ENCODE measurements around the gene INAFM1.

DNA sequence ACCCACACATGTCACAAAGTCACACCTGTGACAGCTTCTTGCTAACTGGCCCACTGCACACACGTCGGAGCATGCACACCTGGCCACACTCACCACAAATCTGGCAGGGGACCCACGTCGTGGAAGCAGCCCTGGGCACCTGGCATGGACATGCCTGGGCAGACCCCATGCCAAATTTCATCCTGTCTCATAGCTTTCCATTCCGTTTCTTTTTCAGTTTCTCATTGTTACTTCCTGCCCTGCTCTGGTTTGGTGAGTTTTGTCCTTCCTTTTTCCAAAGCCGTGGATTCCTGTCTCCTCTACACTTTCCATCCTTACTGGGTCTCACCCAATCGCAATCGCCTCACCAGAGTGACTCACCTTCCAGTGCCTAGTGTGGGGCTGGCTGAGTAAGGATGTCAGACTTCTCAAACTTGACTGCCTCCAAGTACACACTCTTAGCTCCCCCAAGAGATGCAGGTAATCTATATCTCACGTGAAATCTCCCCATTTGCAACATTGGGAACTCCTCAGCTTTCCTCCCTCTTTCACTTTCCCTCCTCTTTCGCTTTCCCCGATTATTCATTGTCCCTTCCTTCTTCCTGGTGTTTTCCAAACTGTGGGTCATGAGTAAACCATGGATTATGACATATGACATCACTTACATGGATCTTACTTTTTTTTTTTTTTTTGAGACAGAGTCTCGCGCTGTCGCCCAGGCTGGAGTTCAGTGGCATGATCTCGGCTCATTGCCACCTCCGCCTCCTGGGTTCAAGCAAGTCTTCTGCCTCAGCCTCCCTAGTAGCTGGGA, 42.1 kb upstream of the INAFM1 start:
- TF ChIP-seq, protein P1, sequence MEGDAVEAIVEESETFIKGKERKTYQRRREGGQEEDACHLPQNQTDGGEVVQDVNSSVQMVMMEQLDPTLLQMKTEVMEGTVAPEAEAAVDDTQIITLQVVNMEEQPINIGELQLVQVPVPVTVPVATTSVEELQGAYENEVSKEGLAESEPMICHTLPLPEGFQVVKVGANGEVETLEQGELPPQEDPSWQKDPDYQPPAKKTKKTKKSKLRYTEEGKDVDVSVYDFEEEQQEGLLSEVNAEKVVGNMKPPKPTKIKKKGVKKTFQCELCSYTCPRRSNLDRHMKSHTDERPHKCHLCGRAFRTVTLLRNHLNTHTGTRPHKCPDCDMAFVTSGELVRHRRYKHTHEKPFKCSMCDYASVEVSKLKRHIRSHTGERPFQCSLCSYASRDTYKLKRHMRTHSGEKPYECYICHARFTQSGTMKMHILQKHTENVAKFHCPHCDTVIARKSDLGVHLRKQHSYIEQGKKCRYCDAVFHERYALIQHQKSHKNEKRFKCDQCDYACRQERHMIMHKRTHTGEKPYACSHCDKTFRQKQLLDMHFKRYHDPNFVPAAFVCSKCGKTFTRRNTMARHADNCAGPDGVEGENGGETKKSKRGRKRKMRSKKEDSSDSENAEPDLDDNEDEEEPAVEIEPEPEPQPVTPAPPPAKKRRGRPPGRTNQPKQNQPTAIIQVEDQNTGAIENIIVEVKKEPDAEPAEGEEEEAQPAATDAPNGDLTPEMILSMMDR (IDR thresholded peaks at IDR 0.05): no peak
- TF ChIP-seq POLR2A (IDR thresholded peaks at IDR 0.05): peak; percentile 44 to 60

Measured in Peyer's patch (tissue), 4 donors.